Fibroblast of lung (primary cell): Measurements from ENCODE around the gene DOC2B. TPM values are rescaled to one million over a fixed set of nuclear protein-coding genes. Genes with fewer than 3 reads are reported as not detected.

Experiments
- DNase-seq, 2 donors: peaks; one replicate each; pipeline versions ENCODE4 v3.0.0 to v3.0.0-alpha.2; 2010; ENCODE audit warnings: low read depth in 2 of 2
- H2AFZ ChIP-seq: 2 replicates; pipeline ENCODE4 v1.5.1; 2012; ENCODE audit warnings: low read length, control low read depth, inconsistent platforms
- H3K27ac ChIP-seq: 2 replicates; pipeline ENCODE4 v1.5.1; 2011; ENCODE audit warnings: low read length, control low read depth; ENCODE audit not compliant: insufficient read depth
- H3K27me3 ChIP-seq: 2 replicates; pipeline ENCODE4 v1.5.1; 2011; ENCODE audit warnings: mild to moderate bottlenecking, low read length; ENCODE audit not compliant: control insufficient read depth, insufficient read depth
- H3K36me3 ChIP-seq: 2 replicates; pipeline ENCODE4 v1.5.1; 2011; ENCODE audit warnings: low read length; ENCODE audit not compliant: control insufficient read depth, insufficient read depth
- H3K4me1 ChIP-seq: 2 replicates; pipeline ENCODE4 v1.5.1; 2011; ENCODE audit warnings: low read length; ENCODE audit not compliant: control insufficient read depth, insufficient read depth; ENCODE audit errors: extremely low read depth
- H3K4me2 ChIP-seq: 2 replicates; pipeline ENCODE4 v1.5.1; 2011; ENCODE audit warnings: low read length, control low read depth; ENCODE audit not compliant: insufficient read depth; ENCODE audit errors: extremely low read depth
- H3K4me3 ChIP-seq, 4 experiments: fragments of 200-600 bp in 1 of 4; sonication (generic) in 1 of 4; replicated peaks in 1 of 4; 2 replicates each; pipeline ENCODE4 v1.5.1; 2011 to 2016; ENCODE audit warnings: low read length in 4 of 4, low read depth in 3 of 4, mild to moderate bottlenecking in 3 of 4, control low read depth in 2 of 4, inconsistent platforms in 1 of 4, mixed read lengths in 1 of 4; ENCODE audit not compliant: insufficient read depth in 1 of 4; ENCODE audit errors: control extremely low read depth in 1 of 4
- H3K79me2 ChIP-seq: 2 replicates; pipeline ENCODE4 v1.5.1; 2012; ENCODE audit warnings: mild to moderate bottlenecking, low read length, inconsistent platforms; ENCODE audit not compliant: control insufficient read depth, insufficient read depth
- H3K9ac ChIP-seq: 2 replicates; pipeline ENCODE4 v1.5.1; 2011; ENCODE audit warnings: mild to moderate bottlenecking, low read length, control low read depth; ENCODE audit not compliant: insufficient read depth
- H3K9me3 ChIP-seq: 2 replicates; pipeline ENCODE4 v1.5.1; 2012; ENCODE audit warnings: low read depth, low read length; ENCODE audit not compliant: control insufficient read depth, insufficient read depth
- H4K20me1 ChIP-seq: 2 replicates; pipeline ENCODE4 v1.5.1; 2011; ENCODE audit warnings: low read length; ENCODE audit not compliant: control insufficient read depth, insufficient read depth; ENCODE audit errors: extremely low read depth
- CTCF ChIP-seq, 2 donors: IDR thresholded peaks in 1 of 2; conservative IDR thresholded peaks in 1 of 2; 1 replicate in 1 of 2; 2 replicates in 1 of 2; pipeline ENCODE4 v1.5.1; 2011 to 2012; ENCODE audit warnings: low read length in 2 of 2, control low read depth in 1 of 2, inconsistent platforms in 1 of 2, low read depth in 1 of 2, mild to moderate bottlenecking in 1 of 2
- EZH2 ChIP-seq: IDR thresholded peaks from 2 replicates; pipeline ENCODE4 v1.5.1; 2012; ENCODE audit warnings: low read length, control low read depth, mild to moderate bottlenecking; ENCODE audit errors: missing control alignments
- polyA plus RNA-seq, 2 donors: library from polyadenylated mRNA; depleted of rRNA in 1 of 2; stranded (reverse) in 1 of 2; unstranded in 1 of 2; fragments of >200 nt; gene quantifications; 2 replicates each; pipeline ENCODE4 v1.2.1, GENCODE V29; 2011 to 2012; ENCODE audit warnings: missing spikeins in 1 of 2
- total RNA-seq: library from RNA; depleted of rRNA; stranded (reverse); fragments of >200 nt; gene quantifications from 2 replicates; pipeline ENCODE4 v1.2.1, GENCODE V29; 2014

DOC2B gene
- total and polyA plus RNA-seq, 2 donors (not counting 1 experiment from before 2014, with no cell fraction given) = not detected

- H2AFZ ChIP-seq = no peak overlapping the region
- H3K4me3 ChIP-seq = no peak overlapping the region
- H3K27me3 ChIP-seq = no peaks in the 10 kb centered on the region
- no peak for DNase-seq
- no peaks in the 10 kb centered on the region for H3K9me3 ChIP-seq
- H3K4me1 ChIP-seq = no peaks in the 10 kb centered on the region
- H3K27ac ChIP-seq = no peak overlapping the region
- H4K20me1 ChIP-seq = no peaks in the 10 kb centered on the region
- TF ChIP-seq EZH2 (no peak), CTCF (conservative IDR thresholded peaks at IDR 0.05 in 1 of 2, IDR thresholded peaks at IDR 0.05 in 1 of 2; ENCODE audit: low read depth in 1 of 2, low read length in 2 of 2) (no peak)
- H3K36me3 ChIP-seq = no peaks in the 10 kb centered on the region
- no peak overlapping the region for H3K4me2 ChIP-seq
- H3K9ac ChIP-seq = no peak overlapping the region
- H3K79me2 ChIP-seq = no peaks in the 10 kb centered on the region
Observed at GRCh38 chr17:153851-154250, 27.6 kb downstream of the DOC2B start.

- H2AFZ ChIP-seq = no peak overlapping the region
- H4K20me1 ChIP-seq = no peaks in the 10 kb centered on the region
- no peaks in the 10 kb centered on the region for H3K79me2 ChIP-seq
- no peak overlapping the region for H3K27ac ChIP-seq
- H3K36me3 ChIP-seq = no peaks in the 10 kb centered on the region
- H3K4me2 ChIP-seq = no peak overlapping the region
- no peaks in the 10 kb centered on the region for H3K27me3 ChIP-seq
- no peaks in the 10 kb centered on the region for H3K4me1 ChIP-seq
- TF ChIP-seq EZH2 = no peak
- TF ChIP-seq CTCF (conservative IDR thresholded peaks at IDR 0.05 in 1 of 2, IDR thresholded peaks at IDR 0.05 in 1 of 2; ENCODE audit: low read depth in 1 of 2, low read length in 2 of 2) = no peak
- H3K4me3 ChIP-seq = no peak overlapping the region
- DNase-seq = no peak
- no peak overlapping the region for H3K9ac ChIP-seq
- no peaks in the 10 kb centered on the region for H3K9me3 ChIP-seq
Observed at GRCh38 chr17:152860-153420, 28.5 kb downstream of the DOC2B start.

GRCh38 chr17:151886-152859 is 29.3 kb downstream of the DOC2B start:
- Histone ChIP-seq H3K9me3 (no peaks in the 10 kb centered on the region), H3K36me3 (no peaks in the 10 kb centered on the region), H3K4me3 (no peak overlapping the region), H3K4me2 (no peak overlapping the region), H4K20me1 (no peaks in the 10 kb centered on the region), H3K79me2 (no peaks in the 10 kb centered on the region), H3K27me3 (no peaks in the 10 kb centered on the region), H3K4me1 (no peaks in the 10 kb centered on the region), H3K9ac (no peak overlapping the region), H2AFZ (no peak overlapping the region), H3K27ac (no peak overlapping the region)
- no peak for TF ChIP-seq EZH2
- no peak for TF ChIP-seq CTCF (conservative IDR thresholded peaks at IDR 0.05 in 1 of 2, IDR thresholded peaks at IDR 0.05 in 1 of 2; ENCODE audit: low read depth in 1 of 2, low read length in 2 of 2)
- peak in 1 of 2 donors; percentile 18 for DNase-seq
